Measurements from ENCODE around the gene ARHGEF25. TPM values are rescaled to one million over a fixed set of nuclear protein-coding genes. Genes with fewer than 3 reads are reported as not detected.
"Not testable (repeated sequence)": the region's sequence is repeated elsewhere in the genome, so short reads cannot be mapped to it uniquely, and the experiment has no call there.

ARHGEF25 gene
- total RNA-seq, 1 donor from 2014 or later: 0.68 TPM

DNA sequence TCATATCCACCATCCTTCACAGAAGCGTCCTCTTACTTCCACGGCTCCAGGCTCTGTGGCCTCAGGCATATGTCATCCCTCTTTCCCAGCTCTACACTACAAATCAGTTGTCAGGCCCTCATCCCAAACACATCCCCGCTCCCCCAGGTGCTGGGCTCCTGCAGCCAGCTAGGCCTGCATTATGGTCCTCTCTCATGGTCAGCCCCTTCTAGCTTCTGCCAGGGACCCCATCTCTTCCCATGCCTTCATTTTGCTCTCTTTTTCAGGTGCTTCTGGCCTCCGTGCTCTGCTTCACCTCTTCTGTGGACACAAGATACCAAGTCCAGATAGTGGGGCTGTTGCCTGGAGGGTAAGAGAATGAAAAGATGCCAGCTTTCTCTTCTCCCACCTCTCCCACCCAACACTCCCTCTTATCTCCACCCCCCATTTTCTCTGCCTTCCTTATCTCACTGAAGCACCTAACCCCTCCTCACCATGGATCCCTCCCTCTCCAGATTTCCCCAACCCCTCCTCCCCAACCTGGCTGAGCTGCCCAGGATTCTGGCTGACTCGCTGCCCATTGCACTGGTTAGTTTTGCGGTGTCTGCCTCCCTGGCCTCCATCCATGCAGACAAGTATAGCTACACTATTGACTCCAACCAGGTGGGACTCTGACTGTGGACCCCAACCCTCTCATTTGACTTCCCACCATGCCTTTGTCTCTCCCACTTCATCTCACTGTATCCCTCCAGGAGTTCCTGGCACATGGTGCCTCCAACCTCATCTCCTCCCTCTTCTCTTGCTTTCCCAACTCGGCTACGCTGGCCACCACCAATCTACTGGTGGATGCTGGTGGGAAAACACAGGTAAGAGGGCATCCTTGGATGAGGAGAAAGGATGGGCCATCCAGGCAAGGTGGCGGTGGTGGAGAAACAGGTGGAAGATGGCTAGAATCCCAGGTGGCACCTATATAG, 11.3 kb downstream of the ARHGEF25 start:
- DNase-seq: no peak

GRCh38 chr12:57623385-57623784, 12.2 kb downstream of the ARHGEF25 start:
- DNase-seq: no peak

DNA sequence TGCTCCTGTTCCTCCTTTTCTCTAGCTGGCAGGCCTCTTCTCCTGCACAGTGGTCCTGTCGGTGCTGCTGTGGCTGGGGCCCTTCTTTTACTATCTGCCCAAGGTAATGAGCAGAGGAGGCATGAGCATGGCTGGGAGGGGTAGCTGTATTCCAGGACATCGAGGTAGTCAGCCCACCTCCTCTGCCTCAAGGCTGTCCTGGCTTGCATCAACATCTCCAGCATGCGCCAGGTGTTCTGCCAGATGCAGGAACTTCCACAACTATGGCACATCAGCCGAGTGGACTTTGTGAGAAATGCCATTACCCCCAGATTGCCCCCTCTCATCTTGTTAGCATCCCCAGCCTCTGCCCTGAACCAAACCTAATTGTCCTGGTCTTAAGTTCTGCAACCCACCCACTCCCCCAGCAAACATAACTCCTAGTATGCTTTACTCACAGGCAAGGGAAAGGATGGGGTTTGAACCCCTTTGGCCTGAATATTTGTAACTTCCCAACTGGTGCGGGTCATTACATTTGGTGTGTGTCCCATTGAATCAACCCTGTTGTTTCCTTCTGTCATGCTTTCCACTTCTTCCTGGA, 12.7 kb downstream of the ARHGEF25 start:
- DNase-seq: no peak

DNA sequence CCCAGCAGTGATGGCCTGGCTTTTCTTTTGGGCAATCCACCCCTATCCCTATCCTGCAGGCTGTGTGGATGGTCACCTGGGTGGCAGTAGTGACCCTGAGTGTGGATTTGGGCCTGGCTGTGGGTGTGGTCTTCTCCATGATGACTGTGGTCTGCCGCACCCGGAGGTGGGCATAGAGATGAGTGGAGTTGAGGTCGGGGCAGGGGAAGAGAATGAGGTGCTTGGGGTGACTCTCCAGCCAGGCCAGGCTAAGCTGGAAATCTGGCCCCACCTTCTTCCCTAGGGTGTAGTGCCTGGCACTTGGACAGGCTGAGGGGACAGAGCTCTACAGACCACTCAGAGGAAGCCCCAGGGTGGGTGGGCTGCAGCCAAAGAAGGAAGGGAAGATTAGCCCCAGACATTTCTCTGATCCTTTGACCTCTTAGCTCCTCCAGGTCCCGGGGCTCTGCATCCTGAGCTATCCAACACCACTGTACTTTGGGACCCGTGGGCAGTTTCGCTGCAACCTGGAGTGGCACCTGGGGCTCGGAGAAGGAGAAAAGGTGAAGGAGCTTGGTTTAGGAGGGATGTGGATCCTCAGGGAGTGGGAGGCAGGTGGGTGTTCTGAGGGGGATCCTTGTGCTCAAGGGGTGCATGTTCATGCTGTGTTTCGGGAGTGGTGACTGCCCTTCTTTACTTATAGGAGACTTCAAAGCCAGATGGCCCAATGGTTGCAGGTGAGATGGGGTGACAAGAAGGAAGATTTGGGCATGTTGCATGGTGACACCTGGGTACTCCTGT, 13.4 kb downstream of the ARHGEF25 start:
- DNase-seq: no peak

DNA sequence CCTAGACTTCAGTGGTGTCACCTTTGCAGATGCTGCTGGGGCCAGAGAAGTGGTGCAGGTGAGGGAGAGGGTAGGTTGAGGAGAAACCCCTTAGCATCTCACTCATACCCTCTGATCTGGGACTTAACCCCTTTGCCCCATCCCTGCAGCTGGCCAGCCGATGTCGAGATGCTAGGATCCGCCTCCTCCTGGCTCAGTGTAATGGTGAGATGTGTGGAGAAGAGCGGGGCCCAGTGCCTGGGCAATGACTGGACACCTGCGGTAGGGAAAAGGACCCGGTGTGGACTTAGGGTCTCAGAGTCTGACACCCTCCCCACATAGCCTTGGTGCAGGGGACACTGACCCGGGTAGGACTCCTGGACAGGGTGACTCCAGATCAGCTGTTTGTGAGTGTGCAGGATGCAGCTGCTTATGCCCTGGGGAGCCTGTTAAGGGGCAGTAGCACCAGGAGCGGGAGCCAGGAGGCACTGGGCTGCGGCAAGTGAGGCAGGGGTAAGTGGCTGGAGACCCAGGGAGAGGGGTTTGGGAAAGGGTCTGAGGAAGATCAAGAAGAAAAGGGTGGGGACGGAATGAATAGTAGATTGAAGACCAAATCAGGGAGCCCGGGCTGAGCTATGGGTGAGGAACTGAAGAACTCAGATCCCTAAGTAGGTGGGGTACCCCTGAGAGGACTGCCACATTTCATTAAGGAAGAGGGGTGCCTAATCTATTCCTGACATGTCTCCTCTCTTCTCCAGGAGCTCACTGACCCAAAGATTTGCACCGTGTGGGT, 14.2 kb downstream of the ARHGEF25 start:
- DNase-seq: no peak

GRCh38 chr12:57626111-57626920, 15.1 kb downstream of the ARHGEF25 start:
- no peak for DNase-seq

DNA sequence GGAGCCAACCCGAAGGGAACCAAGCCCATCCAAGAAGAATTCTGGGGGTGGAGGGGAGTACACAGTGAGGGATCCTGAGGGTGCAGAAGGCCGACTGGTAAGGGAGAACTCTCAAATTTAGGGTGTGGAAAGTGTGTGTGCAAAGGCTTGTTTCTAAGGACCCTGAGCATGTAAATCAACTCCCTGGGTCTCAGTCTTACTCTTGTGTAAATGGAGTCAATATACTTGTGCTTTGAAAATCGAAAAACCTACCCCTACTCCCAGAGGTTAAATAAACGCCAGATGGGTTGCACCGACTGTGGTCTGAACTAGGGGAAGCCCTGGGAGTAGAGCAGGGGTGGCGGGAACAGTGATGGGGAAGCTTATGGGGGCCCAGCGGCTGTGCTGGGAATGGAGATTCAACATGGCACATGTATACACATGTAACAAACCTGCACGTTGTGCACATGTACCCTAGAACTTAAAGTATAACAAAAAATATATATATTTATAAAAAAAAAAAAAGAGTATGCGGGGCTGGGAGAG, 15.7 kb downstream of the ARHGEF25 start:
- DNase-seq: no peak

DNA sequence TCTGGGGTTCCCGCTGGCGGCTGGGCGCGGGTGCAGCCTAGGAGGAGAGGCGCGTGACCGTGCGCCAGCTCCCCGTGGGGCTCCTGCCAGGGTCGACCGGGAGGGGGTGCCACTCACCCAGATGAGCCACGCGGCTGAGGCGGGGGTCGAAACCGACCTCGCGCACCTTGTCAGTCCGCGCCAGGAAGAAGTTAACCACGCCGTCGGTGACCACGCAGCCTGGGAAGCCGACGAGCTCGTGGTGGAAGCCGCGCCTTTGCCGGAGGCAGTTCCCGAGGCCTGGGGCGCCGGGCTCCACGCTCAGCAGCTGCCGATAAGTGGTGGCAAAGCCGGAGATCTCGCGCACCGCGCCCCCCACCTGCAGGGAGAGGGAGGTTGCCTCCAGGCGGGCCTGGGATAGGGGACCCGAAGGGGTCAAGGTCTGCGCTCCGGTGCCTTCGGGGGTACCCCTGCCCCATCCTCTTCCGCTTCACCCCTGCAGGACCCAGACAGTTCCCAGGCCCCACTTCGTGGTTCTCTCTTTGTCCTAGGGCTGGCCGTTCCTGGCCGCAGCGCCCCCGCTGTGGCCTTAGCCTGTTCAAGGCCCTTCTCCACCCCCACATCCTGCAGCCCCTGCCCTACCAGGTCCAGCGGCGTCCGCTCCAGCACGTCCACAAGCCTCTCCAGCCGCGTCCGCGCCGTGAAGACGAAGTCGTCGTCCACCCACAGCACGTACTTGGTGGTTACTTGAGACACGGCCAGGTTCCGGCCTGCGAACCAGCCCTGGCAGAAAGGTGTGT, 16.5 kb downstream of the ARHGEF25 start:
- DNase-seq: no peak

- no peak for DNase-seq
These were observed 17.3 kb downstream of the ARHGEF25 start for GRCh38 chr12:57628280-57629191.

GRCh38 chr12:57629897-57630471, 18.7 kb downstream of the ARHGEF25 start:
- DNase-seq: no peak

GRCh38 chr12:57630891-57631433, 19.7 kb downstream of the ARHGEF25 start:
- DNase-seq: no peak

GRCh38 chr12:57631566-57632072, 20.4 kb downstream of the ARHGEF25 start:
- DNase-seq: no peak

GRCh38 chr12:57632073-57632957, 21.1 kb downstream of the ARHGEF25 start:
- DNase-seq: no peak

DNA sequence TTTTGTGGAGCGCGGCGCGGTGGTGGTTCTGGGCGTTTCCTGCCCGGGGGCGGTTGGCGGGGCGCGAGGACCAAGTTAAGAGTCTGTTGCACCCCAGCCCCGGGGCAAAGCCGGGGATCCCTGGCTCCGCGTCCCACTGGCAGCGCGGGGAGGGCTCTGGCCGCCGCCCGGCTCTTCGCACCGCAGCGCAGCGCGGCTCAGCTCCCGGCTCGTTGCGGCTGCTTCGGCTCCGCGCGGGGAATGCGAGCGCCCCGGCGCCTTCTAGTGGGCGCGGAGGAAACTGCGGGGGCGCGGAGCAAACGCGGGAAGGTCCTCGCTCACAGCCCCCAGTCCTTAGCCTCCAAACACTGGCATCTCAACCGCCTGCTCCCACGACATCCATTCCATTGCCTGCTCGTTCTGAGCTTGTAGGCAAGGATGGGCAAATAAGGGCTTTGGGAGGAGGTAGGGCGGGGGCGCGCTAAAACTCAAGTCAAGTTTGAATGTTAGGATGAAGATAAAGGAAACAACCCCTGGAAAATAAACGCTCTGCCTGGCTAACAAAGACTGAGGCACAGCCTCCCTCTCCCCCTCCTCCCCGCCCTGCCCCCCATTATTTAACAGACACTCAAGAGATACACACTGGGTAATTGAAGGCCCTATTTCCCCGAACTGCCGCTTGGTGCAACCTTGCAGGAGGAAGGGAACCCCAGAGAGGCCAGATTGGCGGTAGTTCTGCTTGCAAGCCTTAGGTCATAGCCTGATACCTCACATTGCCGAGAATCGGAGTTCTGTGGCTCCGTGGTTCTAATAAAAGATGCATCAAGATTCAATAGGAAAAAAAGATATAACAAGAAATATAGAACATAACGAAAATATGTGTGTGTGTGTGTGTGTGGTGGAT, 22.0 kb downstream of the ARHGEF25 start, which contains the start of gene B4GALNT1:
B4GALNT1 (minus strand) TSS at position 244 of the 883 bp plus-strand sequence. CDS start 1,069 bp downstream, outside the sequence.
- peak; percentile 70 for DNase-seq

DNA sequence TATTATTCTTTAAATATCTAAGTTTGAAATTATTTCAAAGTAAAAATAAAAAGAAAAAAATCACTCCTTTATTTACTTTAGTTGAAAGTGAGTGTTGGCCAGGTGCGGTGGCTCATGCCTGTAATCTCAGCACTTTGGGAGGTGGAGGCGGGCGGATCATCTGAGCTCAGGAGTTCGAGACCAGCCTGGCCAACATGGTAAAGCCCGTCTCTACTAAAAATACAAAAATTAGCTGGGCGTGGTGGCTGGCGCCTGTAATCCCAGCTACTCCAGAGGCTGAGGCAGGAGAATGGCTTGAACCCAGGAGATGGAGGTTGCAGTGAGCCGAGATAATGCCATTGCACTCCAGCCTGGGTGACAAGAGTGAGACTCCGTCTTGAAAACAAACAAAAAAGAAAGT, 25.5 kb downstream of the ARHGEF25 start:
- not testable (repeated sequence) for DNase-seq

DNA sequence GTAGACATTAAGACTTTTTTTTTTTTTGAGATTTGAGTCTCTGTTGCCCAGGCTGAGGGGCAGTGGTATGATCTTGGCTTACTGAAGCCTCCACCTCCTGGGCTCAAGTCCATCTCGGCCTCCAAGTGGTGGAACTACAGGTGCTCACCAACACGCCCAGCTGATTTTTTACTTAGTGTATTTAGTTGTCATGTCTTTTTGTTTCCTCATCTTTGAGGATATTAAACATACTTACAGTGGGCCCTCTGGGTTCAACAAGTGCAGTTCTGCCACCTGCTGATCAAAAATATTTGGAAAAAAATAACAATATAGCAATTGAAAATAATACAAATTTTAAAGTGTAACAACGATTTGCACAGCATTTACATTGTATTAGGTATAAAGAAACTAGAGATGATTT, 26.1 kb downstream of the ARHGEF25 start:
- DNase-seq: no peak
